KOPT-K1 (cell line): Measurements from ENCODE around the gene UBE2R2.

Experiments used
- H3K27ac ChIP-seq: fragments of 200-600 bp; sonication (generic); 2 replicates; pipeline ENCODE4 v1.5.1; 2016; ENCODE audit warnings: antibody characterized with exemption, mild to moderate bottlenecking, low read depth, low read length; ENCODE audit not compliant: poor library complexity, severe bottlenecking
- H3K36me3 ChIP-seq: fragments of 200-600 bp; sonication (generic); 2 replicates; pipeline ENCODE4 v1.5.1; 2017; ENCODE audit warnings: antibody characterized with exemption, mild to moderate bottlenecking, low read length, moderate library complexity; ENCODE audit not compliant: insufficient read depth
- H3K9me3 ChIP-seq: fragments of 200-600 bp; sonication (generic); 2 replicates; pipeline ENCODE4 v1.5.1; 2017; ENCODE audit warnings: antibody characterized with exemption, low read length, mild to moderate bottlenecking; ENCODE audit not compliant: insufficient read depth, poor library complexity, severe bottlenecking

Gene UBE2R2

GRCh38 chr9:33878691-33879366 is 61.9 kb downstream of the UBE2R2 start:
- Histone ChIP-seq H3K36me3 (no peaks in the 10 kb centered on the region; the same call in 1 of the 2 replicates), H3K27ac (no peak overlapping the region), H3K9me3 (no peaks in the 10 kb centered on the region)

GRCh38 chr9:33880211-33881089 is 63.5 kb downstream of the UBE2R2 start:
- Histone ChIP-seq H3K9me3 (no peaks in the 10 kb centered on the region), H3K27ac (no peak overlapping the region), H3K36me3 (no peaks in the 10 kb centered on the region; the same call in 1 of the 2 replicates)

- no peaks in the 10 kb centered on the region for H3K9me3 ChIP-seq
- no peak overlapping the region for H3K27ac ChIP-seq
- peaks cover 2% of the 10 kb centered on the region; the same call in 1 of the 2 replicates for H3K36me3 ChIP-seq
Observed at GRCh38 chr9:33881635-33882034, 64.7 kb downstream of the UBE2R2 start.

GRCh38 chr9:33884856-33885701 is 68.1 kb downstream of the UBE2R2 start:
- H3K27ac ChIP-seq: no peak overlapping the region
- H3K36me3 ChIP-seq: peaks cover 37% of the 10 kb centered on the region
- no peaks in the 10 kb centered on the region for H3K9me3 ChIP-seq

GRCh38 chr9:33885948-33886347 is 69.0 kb downstream of the UBE2R2 start:
- no peaks in the 10 kb centered on the region for H3K9me3 ChIP-seq
- no peak overlapping the region for H3K27ac ChIP-seq
- peaks cover 45% of the 10 kb centered on the region for H3K36me3 ChIP-seq

- H3K36me3 ChIP-seq: peaks cover 47% of the 10 kb centered on the region
- no peaks in the 10 kb centered on the region for H3K9me3 ChIP-seq
- no peak overlapping the region for H3K27ac ChIP-seq
Observed at GRCh38 chr9:33893861-33894260, 76.9 kb downstream of the UBE2R2 start.

- H3K9me3 ChIP-seq: no peaks in the 10 kb centered on the region
- no peak overlapping the region for H3K27ac ChIP-seq
- H3K36me3 ChIP-seq: peaks cover 47% of the 10 kb centered on the region
Observed at GRCh38 chr9:33894316-33894715, 77.4 kb downstream of the UBE2R2 start.

- Histone ChIP-seq H3K27ac (no peak overlapping the region), H3K9me3 (no peaks in the 10 kb centered on the region), H3K36me3 (peaks cover 97% of the 10 kb centered on the region)
Observed at GRCh38 chr9:33903157-33903780, 86.3 kb downstream of the UBE2R2 start.

GRCh38 chr9:33905137-33905536 is 88.2 kb downstream of the UBE2R2 start:
- H3K36me3 ChIP-seq: peaks cover 92% of the 10 kb centered on the region
- no peaks in the 10 kb centered on the region for H3K9me3 ChIP-seq

GRCh38 chr9:33906769-33907168 is 89.8 kb downstream of the UBE2R2 start:
- Histone ChIP-seq H3K36me3 (peaks cover 80% of the 10 kb centered on the region), H3K27ac (no peak overlapping the region), H3K9me3 (no peaks in the 10 kb centered on the region)

More at GRCh38 chr9:33905137-33905536, 88.2 kb downstream of the UBE2R2 start:
- H3K27ac ChIP-seq: no peak overlapping the region

- H3K27ac ChIP-seq: no peak overlapping the region
- H3K9me3 ChIP-seq: no peaks in the 10 kb centered on the region
- peaks cover 80% of the 10 kb centered on the region for H3K36me3 ChIP-seq
Observed at GRCh38 chr9:33907347-33907746, 90.4 kb downstream of the UBE2R2 start.

GRCh38 chr9:33908114-33908513 is 91.2 kb downstream of the UBE2R2 start:
- Histone ChIP-seq H3K9me3 (no peaks in the 10 kb centered on the region), H3K27ac (no peak overlapping the region), H3K36me3 (peaks cover 82% of the 10 kb centered on the region)

- peaks cover 82% of the 10 kb centered on the region for H3K36me3 ChIP-seq
- no peak overlapping the region for H3K27ac ChIP-seq
- no peaks in the 10 kb centered on the region for H3K9me3 ChIP-seq
Observed at GRCh38 chr9:33908749-33909148, 91.8 kb downstream of the UBE2R2 start.

- no peaks in the 10 kb centered on the region for H3K9me3 ChIP-seq
- H3K27ac ChIP-seq: no peak overlapping the region
- H3K36me3 ChIP-seq: peaks cover 82% of the 10 kb centered on the region
Observed at GRCh38 chr9:33913541-33913940, 96.6 kb downstream of the UBE2R2 start.
